NB4 (cell line): ENCODE measurements around the gene SLC49A3.
A peak's percentile ranks its signal among the peaks of the same experiment; 100 is the strongest.

Experiments used
- DNase-seq: peaks from one replicate; pipeline ENCODE4 v3.0.0; 2010; ENCODE audit warnings: low read depth
- H3K4me3 ChIP-seq: one replicate; pipeline ENCODE4 v1.5.1; 2011; ENCODE audit warnings: mild to moderate bottlenecking, low read depth, low read length, moderate library complexity
- MYC ChIP-seq: IDR thresholded peaks from 2 replicates; pipeline ENCODE4 v1.6.1; 2011; ENCODE audit warnings: low read depth, low read length
- POLR2A ChIP-seq: IDR thresholded peaks from 2 replicates; pipeline ENCODE4 v1.6.1; 2011; ENCODE audit warnings: mild to moderate bottlenecking; ENCODE audit not compliant: insufficient read length; ENCODE audit errors: extremely low read depth
- TF ChIP-seq, protein P1 (sequence below): IDR thresholded peaks from one replicate; pipeline ENCODE4 v1.5.1; 2012; ENCODE audit warnings: low read depth, low read length
- TF ChIP-seq, protein P2 (sequence below): IDR thresholded peaks from 2 replicates; pipeline ENCODE4 v1.6.1; 2011; ENCODE audit warnings: low read depth, low read length

The SLC49A3 gene

DNA sequence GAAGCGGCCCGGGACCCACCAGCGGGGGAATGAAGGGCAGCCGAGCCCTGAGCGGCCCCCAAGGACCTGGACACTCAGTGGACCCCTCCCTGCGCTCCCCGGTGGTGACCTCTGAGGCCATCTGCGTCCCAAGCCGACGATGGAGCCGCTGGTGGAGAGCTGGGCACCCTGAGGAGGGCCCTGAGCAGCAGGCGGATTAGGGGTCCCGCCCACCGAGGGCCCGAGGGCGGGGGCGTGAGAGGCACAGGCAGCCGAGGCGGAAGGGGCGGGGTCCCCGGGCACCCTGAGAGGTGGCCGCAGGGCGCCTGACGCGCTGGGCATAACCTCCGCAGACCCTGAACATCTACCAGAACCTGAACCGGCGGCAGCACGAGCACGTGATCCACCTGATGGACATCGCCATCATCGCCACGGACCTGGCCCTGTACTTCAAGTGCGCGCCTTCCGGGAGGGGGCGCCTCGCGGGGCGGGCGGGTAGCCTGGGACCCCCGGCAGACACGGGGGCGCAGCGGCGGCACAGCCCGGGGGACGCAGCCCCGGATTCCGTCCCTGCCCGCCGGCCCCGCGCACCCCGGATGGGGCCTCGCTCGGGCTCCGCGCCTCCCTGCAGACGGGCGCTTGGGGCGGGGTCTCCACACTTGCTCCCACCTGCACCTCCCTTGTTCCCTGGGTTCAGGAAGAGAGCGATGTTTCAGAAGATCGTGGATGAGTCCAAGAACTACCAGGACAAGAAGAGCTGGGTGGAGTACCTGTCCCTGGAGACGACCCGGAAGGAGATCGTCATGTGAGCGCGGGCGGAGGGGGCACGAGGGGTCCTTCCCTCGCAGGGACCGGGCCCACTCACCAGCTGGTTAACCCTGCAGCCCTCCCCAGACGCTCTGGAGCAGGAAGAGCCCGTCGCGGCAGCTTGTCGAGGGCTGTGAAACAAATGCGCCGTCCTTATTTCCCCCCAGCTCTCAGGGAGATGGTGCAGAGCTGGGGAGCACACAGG lies 25.2 kb downstream of the SLC49A3 start:
- no peak overlapping the region for H3K4me3 ChIP-seq
- TF ChIP-seq, protein P1, sequence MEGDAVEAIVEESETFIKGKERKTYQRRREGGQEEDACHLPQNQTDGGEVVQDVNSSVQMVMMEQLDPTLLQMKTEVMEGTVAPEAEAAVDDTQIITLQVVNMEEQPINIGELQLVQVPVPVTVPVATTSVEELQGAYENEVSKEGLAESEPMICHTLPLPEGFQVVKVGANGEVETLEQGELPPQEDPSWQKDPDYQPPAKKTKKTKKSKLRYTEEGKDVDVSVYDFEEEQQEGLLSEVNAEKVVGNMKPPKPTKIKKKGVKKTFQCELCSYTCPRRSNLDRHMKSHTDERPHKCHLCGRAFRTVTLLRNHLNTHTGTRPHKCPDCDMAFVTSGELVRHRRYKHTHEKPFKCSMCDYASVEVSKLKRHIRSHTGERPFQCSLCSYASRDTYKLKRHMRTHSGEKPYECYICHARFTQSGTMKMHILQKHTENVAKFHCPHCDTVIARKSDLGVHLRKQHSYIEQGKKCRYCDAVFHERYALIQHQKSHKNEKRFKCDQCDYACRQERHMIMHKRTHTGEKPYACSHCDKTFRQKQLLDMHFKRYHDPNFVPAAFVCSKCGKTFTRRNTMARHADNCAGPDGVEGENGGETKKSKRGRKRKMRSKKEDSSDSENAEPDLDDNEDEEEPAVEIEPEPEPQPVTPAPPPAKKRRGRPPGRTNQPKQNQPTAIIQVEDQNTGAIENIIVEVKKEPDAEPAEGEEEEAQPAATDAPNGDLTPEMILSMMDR = no peak
- no peak for TF ChIP-seq POLR2A
- TF ChIP-seq, protein P2, sequence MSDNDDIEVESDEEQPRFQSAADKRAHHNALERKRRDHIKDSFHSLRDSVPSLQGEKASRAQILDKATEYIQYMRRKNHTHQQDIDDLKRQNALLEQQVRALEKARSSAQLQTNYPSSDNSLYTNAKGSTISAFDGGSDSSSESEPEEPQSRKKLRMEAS = no peak
- TF ChIP-seq MYC = no peak
- DNase-seq = peak; percentile 15

DNA sequence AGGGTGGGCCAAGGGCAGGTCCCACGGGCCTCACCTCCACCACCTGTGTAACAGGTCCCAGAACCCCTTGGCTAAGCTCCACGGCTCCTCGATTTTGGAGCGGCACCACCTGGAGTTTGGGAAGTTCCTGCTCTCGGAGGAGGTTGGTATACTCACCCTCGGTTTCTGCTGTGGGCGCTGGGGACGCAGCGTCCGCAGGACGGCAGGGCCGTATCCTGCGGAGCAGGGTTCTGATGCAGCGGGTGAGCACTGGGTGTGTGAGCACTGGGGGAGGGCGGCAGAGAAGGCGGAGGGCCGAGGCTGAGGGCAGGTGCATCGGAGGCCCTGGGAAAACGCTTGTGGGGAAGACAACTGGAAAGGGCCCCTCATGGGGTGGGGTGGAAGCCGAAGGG lies 25.9 kb downstream of the SLC49A3 start:
- TF ChIP-seq MYC (no peak), POLR2A (no peak)
- TF ChIP-seq, protein P2 = no peak
- TF ChIP-seq, protein P1 = no peak
- DNase-seq = no peak
- H3K4me3 ChIP-seq = no peak overlapping the region

DNA sequence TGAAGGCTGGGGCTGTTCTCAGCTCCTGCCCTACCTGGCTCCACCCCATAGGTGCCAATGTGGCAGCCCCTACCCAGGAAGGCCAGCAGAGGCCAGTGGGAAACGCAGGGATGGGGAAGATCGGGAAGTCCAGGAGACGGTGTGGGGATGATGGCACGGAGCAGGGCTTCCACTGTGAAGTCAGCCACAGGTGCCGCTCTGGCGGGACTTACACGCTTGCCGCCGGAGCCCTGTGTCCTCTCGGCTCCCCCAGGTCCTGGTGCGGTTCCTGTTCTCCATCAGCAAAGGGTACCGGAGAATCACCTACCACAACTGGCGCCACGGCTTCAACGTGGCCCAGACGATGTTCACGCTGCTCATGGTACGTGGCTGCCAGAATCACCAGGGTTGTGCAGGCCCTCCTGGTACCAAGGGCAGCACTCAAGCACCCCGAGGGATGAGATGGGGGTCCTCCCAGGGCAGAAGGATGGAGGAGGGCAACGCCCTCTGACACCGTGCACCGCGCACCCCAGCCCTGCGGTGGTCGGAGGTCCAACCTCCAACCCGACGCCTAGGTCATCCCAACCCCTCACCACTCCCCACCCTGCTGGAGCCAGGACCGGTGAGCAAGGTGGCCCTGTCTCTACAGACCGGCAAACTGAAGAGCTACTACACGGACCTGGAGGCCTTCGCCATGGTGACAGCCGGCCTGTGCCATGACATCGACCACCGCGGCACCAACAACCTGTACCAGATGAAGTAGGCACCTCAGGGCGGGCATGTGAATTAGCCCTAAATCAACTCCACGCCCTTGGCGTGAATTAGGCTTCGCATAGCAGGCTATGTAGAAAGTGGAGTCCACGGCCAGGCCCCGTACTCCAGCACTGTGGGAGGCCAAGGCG lies 26.8 kb downstream of the SLC49A3 start:
- DNase-seq = no peak
- TF ChIP-seq, protein P1 = no peak
- TF ChIP-seq POLR2A (no peak), MYC (no peak)
- TF ChIP-seq, protein P2 = no peak

DNA sequence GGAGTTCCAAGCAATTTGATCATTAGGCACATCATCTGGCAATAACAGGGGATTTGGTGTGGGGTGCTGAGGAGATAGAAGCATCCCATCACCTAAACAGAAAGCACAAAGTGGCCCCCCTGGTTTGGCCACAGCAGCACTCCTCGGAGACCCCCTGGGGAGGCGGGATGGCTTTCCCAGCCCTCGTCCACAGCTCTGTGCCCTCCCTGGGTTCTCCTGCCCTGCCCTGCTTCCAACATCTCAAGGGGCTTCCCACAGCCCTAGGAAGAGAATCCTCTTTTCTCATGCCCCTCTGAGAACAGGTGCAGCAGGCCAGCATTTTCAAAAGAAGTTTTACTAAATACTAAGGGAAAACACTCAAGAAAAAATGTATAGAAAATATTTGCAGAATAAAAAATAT lies 27.7 kb downstream of the SLC49A3 start:
- DNase-seq = no peak
- TF ChIP-seq POLR2A (no peak), MYC (no peak)
- TF ChIP-seq, protein P2 = no peak
- TF ChIP-seq, protein P1 = no peak
- H3K4me3 ChIP-seq = no peak overlapping the region

More for the DNA sequence above, 26.8 kb downstream of the SLC49A3 start:
- H3K4me3 ChIP-seq = no peak overlapping the region

DNA sequence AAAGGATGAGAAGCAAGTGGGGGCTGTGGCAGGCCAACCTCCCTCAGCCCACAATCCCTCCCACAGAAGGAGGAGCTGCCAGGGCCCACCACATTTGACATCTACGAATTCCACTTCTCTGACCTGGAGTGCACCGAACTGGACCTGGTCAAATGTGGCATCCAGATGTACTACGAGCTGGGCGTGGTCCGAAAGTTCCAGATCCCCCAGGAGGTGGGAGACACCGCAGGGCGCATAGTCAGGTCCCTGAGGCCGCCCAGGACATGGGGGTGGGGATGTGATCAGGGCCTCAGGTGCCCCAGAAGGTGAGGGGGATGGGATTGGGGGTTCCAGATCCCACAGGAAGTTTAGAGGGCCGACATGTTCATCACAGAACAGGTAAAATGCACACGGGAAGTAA lies 28.6 kb downstream of the SLC49A3 start:
- no peak for TF ChIP-seq MYC
- TF ChIP-seq POLR2A = no peak
- TF ChIP-seq, protein P1 = no peak
- TF ChIP-seq, protein P2 = no peak
- H3K4me3 ChIP-seq = no peak overlapping the region
- DNase-seq = no peak
